ENCODE measurements around the gene CCDC191. TPM values are rescaled to one million over a fixed set of nuclear protein-coding genes. Genes with fewer than 3 reads are reported as not detected.

CCDC191 gene
- polyA plus RNA-seq, 3 donors = 0.48 to 2.9 (median 1.2) TPM

- H3K4me1 ChIP-seq (ENCODE audit: control insufficient read depth in 1 of 2, insufficient read depth in 2 of 2, low read length in 2 of 2) = no peaks in the 10 kb centered on the region
- H2AFZ ChIP-seq (ENCODE audit: insufficient read depth, low read depth, low read length, poor library complexity, severe bottlenecking) = no peak overlapping the region
- no peak overlapping the region for H3K4me3 ChIP-seq (replicated peaks in 1 of 3; ENCODE audit: low read depth in 2 of 3, low read length in 3 of 3)
- no peaks in the 10 kb centered on the region for H3K4me1 Mint-ChIP-seq
- intact Hi-C loops (cut with micrococcal nuclease) = no loop called here
- H4K20me1 ChIP-seq (ENCODE audit: insufficient read depth, low read length) = no peaks in the 10 kb centered on the region
- H3K79me2 ChIP-seq (ENCODE audit: insufficient read depth, low read length) = no peaks in the 10 kb centered on the region
- WGBS (ENCODE audit: insufficient coverage) = no CpG with 5 or more reads among the region's 2 CpGs
- H3K36me3 ChIP-seq (replicated peaks in 1 of 2; ENCODE audit: control insufficient read depth in 1 of 2, insufficient read depth in 2 of 2, low read length in 2 of 2) = peaks cover 91 to 100% of the 10 kb centered on the region in 2 donors
- no peaks in the 10 kb centered on the region for H3K9me3 ChIP-seq (replicated peaks in 1 of 2; ENCODE audit: control insufficient read depth in 1 of 2, insufficient read depth in 1 of 2, low read length in 2 of 2)
- no peak for TF ChIP-seq CTCF (IDR thresholded peaks at IDR 0.05)
- H3K9ac ChIP-seq (ENCODE audit: insufficient read depth, low read length, poor library complexity, severe bottlenecking) = no peak overlapping the region
- no peaks in the 10 kb centered on the region for H3K27me3 Mint-ChIP-seq (ENCODE audit: low read depth in 3 of 3)
- H3K4me3 Mint-ChIP-seq = no peak overlapping the region
- no peak for DNase-seq
- peaks cover 0 to 9% (median 2%) of the 10 kb centered on the region in 7 donors for H3K9me3 Mint-ChIP-seq
- no peaks in the 10 kb centered on the region for H3K27me3 ChIP-seq (ENCODE audit: control insufficient read depth in 2 of 2, insufficient read depth in 2 of 2, low read length in 2 of 2)
- no peak overlapping the region for H3K27ac ChIP-seq (ENCODE audit: low read depth in 1 of 2, low read length in 2 of 2)
- H3K27ac Mint-ChIP-seq = peak overlapping the region in 2 of 7 donors; percentile 29 to 48
- H3K36me3 Mint-ChIP-seq = peaks cover 88 to 100% of the 10 kb centered on the region in 2 donors
- H3K4me2 ChIP-seq (replicated peaks; ENCODE audit: extremely low read depth, low read length, poor library complexity, severe bottlenecking) = no peak overlapping the region
These were observed 26.8 kb upstream of the CCDC191 start for GRCh38 chr3:114083112-114083511.

- intact Hi-C loops (cut with micrococcal nuclease) = no loop called here
- no peak for DNase-seq
- no peak overlapping the region for H3K4me3 Mint-ChIP-seq
- Histone ChIP-seq H3K4me1 (ENCODE audit: control insufficient read depth in 1 of 2, insufficient read depth in 2 of 2, low read length in 2 of 2) (no peaks in the 10 kb centered on the region), H3K79me2 (ENCODE audit: insufficient read depth, low read length) (no peaks in the 10 kb centered on the region), H3K36me3 (replicated peaks in 1 of 2; ENCODE audit: control insufficient read depth in 1 of 2, insufficient read depth in 2 of 2, low read length in 2 of 2) (peaks cover 92 to 100% of the 10 kb centered on the region in 2 donors), H3K9ac (ENCODE audit: insufficient read depth, low read length, poor library complexity, severe bottlenecking) (no peak overlapping the region), H2AFZ (ENCODE audit: insufficient read depth, low read depth, low read length, poor library complexity, severe bottlenecking) (no peak overlapping the region), H3K4me2 (replicated peaks; ENCODE audit: extremely low read depth, low read length, poor library complexity, severe bottlenecking) (no peak overlapping the region), H3K4me3 (replicated peaks in 1 of 3; ENCODE audit: low read depth in 2 of 3, low read length in 3 of 3) (no peak overlapping the region), H3K27me3 (ENCODE audit: control insufficient read depth in 2 of 2, insufficient read depth in 2 of 2, low read length in 2 of 2) (no peaks in the 10 kb centered on the region), H3K27ac (ENCODE audit: low read depth in 1 of 2, low read length in 2 of 2) (no peak overlapping the region), H4K20me1 (ENCODE audit: insufficient read depth, low read length) (no peaks in the 10 kb centered on the region), H3K9me3 (replicated peaks in 1 of 2; ENCODE audit: control insufficient read depth in 1 of 2, insufficient read depth in 1 of 2, low read length in 2 of 2) (no peaks in the 10 kb centered on the region)
- H3K27ac Mint-ChIP-seq = no peak overlapping the region
- no peaks in the 10 kb centered on the region for H3K27me3 Mint-ChIP-seq (ENCODE audit: low read depth in 3 of 3)
- peaks cover 87 to 100% of the 10 kb centered on the region in 2 donors for H3K36me3 Mint-ChIP-seq
- no peak for TF ChIP-seq CTCF (IDR thresholded peaks at IDR 0.05)
- no peaks in the 10 kb centered on the region for H3K4me1 Mint-ChIP-seq
- no peaks in the 10 kb centered on the region for H3K9me3 Mint-ChIP-seq
These were observed 24.7 kb upstream of the CCDC191 start for GRCh38 chr3:114081037-114081436.
